A673 (cell line): ENCODE data around the gene CXCL6.

Experiments used
- EZH2 ChIP-seq: fragments of 200-600 bp; sonication (generic); IDR thresholded peaks from 2 replicates; pipeline ENCODE4 v1.6.1; 2017; ENCODE audit warnings: borderline replicate concordance, low read depth, mild to moderate bottlenecking, mixed read lengths, antibody characterized with exemption, low read length; ENCODE audit not compliant: poor library complexity, severe bottlenecking
- TF ChIP-seq, protein P1 (sequence below): fragments of 300-800, 200-600 bp; sonication (generic); conservative IDR thresholded peaks from 2 replicates; pipeline ENCODE4 v1.5.1; 2017; ENCODE audit warnings: low read depth, mild to moderate bottlenecking, antibody characterized with exemption, low read length, moderate library complexity, mixed read lengths

- TF ChIP-seq, protein P1, sequence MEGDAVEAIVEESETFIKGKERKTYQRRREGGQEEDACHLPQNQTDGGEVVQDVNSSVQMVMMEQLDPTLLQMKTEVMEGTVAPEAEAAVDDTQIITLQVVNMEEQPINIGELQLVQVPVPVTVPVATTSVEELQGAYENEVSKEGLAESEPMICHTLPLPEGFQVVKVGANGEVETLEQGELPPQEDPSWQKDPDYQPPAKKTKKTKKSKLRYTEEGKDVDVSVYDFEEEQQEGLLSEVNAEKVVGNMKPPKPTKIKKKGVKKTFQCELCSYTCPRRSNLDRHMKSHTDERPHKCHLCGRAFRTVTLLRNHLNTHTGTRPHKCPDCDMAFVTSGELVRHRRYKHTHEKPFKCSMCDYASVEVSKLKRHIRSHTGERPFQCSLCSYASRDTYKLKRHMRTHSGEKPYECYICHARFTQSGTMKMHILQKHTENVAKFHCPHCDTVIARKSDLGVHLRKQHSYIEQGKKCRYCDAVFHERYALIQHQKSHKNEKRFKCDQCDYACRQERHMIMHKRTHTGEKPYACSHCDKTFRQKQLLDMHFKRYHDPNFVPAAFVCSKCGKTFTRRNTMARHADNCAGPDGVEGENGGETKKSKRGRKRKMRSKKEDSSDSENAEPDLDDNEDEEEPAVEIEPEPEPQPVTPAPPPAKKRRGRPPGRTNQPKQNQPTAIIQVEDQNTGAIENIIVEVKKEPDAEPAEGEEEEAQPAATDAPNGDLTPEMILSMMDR = no peak
- TF ChIP-seq EZH2 = no peak
These were observed 32.0 kb downstream of the CXCL6 start for GRCh38 chr4:73868206-73869129.
